Liver (tissue), 9 donors: Measurements from ENCODE around the gene DENND1C. TPM values are rescaled to one million over a fixed set of nuclear protein-coding genes. Genes with fewer than 3 reads are reported as not detected.

Experiments
- DNase-seq: peaks from one replicate; pipeline ENCODE4 v3.0.0-alpha.2; 2017; ENCODE audit warnings: low spot score
- H3K27ac ChIP-seq, 2 donors: one replicate each; pipeline ENCODE4 v1.7.0; 2013; ENCODE audit warnings: inconsistent platforms in 2 of 2, low read length in 2 of 2, control low read depth in 1 of 2, low read depth in 1 of 2, mild to moderate bottlenecking in 1 of 2
- H3K27me3 ChIP-seq, 4 donors: one replicate each; pipeline versions ENCODE4 v1.6.1 to v1.7.0; 2013; ENCODE audit warnings: low read length in 3 of 4, inconsistent platforms in 1 of 4, mild to moderate bottlenecking in 1 of 4, moderate library complexity in 1 of 4; ENCODE audit not compliant: control insufficient read depth in 4 of 4, insufficient read depth in 4 of 4
- H3K36me3 ChIP-seq, 4 donors: one replicate each; pipeline versions ENCODE4 v1.6.1 to v1.7.0; 2013; ENCODE audit warnings: low read length in 3 of 4, mild to moderate bottlenecking in 3 of 4, low read depth in 1 of 4, moderate library complexity in 1 of 4; ENCODE audit not compliant: control insufficient read depth in 4 of 4, insufficient read depth in 3 of 4
- H3K4me1 ChIP-seq, 4 donors: one replicate each; pipeline versions ENCODE4 v1.6.1 to v1.7.0; 2013; ENCODE audit warnings: low read length in 3 of 4, mild to moderate bottlenecking in 3 of 4, moderate library complexity in 1 of 4; ENCODE audit not compliant: control insufficient read depth in 4 of 4, insufficient read depth in 4 of 4
- H3K4me3 ChIP-seq, 3 donors: one replicate each; pipeline versions ENCODE4 v1.6.1 to v1.7.0; 2013; ENCODE audit warnings: low read length in 3 of 3, control low read depth in 1 of 3, low read depth in 1 of 3, mild to moderate bottlenecking in 1 of 3
- H3K9ac ChIP-seq, 2 donors: one replicate each; pipeline ENCODE4 v1.7.0; 2013; ENCODE audit warnings: low read length in 2 of 2, mild to moderate bottlenecking in 2 of 2, moderate library complexity in 2 of 2, control low read depth in 1 of 2, low read depth in 1 of 2
- H3K9me3 ChIP-seq, 4 donors: one replicate each; pipeline versions ENCODE4 v1.6.1 to v1.7.0; 2013; ENCODE audit warnings: low read length in 3 of 4; ENCODE audit not compliant: control insufficient read depth in 4 of 4
- EGR1 ChIP-seq, 2 donors: IDR thresholded peaks; 2 replicates each; pipeline ENCODE4 v1.6.1; 2016 to 2018; ENCODE audit warnings: antibody characterized with exemption in 2 of 2, low read depth in 2 of 2
- FOXA1 ChIP-seq: IDR thresholded peaks from 2 replicates; pipeline ENCODE4 v1.6.1; 2016; ENCODE audit warnings: antibody characterized with exemption
- FOXA2 ChIP-seq: IDR thresholded peaks from 2 replicates; pipeline ENCODE4 v1.6.1; 2016; ENCODE audit warnings: antibody characterized with exemption
- GABPA ChIP-seq, 2 donors: IDR thresholded peaks in 1 of 2; conservative IDR thresholded peaks in 1 of 2; 2 replicates each; pipeline ENCODE4 v1.6.1; 2016; ENCODE audit warnings: antibody characterized with exemption in 2 of 2, mild to moderate bottlenecking in 1 of 2, moderate library complexity in 1 of 2
- HNF4A ChIP-seq, 2 donors: conservative IDR thresholded peaks; 2 replicates each; pipeline ENCODE4 v1.6.1; 2016; ENCODE audit warnings: antibody characterized with exemption in 2 of 2, mild to moderate bottlenecking in 2 of 2
- HNF4G ChIP-seq: IDR thresholded peaks from 2 replicates; pipeline ENCODE4 v1.6.1; 2016; ENCODE audit warnings: antibody characterized with exemption
- JUND ChIP-seq, 2 donors: IDR thresholded peaks; 2 replicates each; pipeline ENCODE4 v1.6.1; 2016; ENCODE audit warnings: antibody characterized with exemption in 2 of 2
- NR2F2 ChIP-seq: IDR thresholded peaks from 2 replicates; pipeline ENCODE4 v1.6.1; 2016; ENCODE audit warnings: antibody characterized with exemption
- RAD21 ChIP-seq, 2 donors: IDR thresholded peaks; 2 replicates each; pipeline ENCODE4 v1.6.1; 2016; ENCODE audit warnings: antibody characterized with exemption in 2 of 2, mild to moderate bottlenecking in 2 of 2
- RXRA ChIP-seq, 2 donors: IDR thresholded peaks; 2 replicates each; pipeline ENCODE4 v1.6.1; 2017 to 2018; ENCODE audit warnings: antibody characterized with exemption in 2 of 2, mild to moderate bottlenecking in 1 of 2
- SP1 ChIP-seq: IDR thresholded peaks from 2 replicates; pipeline ENCODE4 v1.6.1; 2018; ENCODE audit warnings: antibody characterized with exemption, mild to moderate bottlenecking
- TAF1 ChIP-seq: conservative IDR thresholded peaks from 2 replicates; pipeline ENCODE4 v1.6.1; 2016; ENCODE audit warnings: antibody characterized with exemption, mild to moderate bottlenecking
- WGBS: extraction: QIAGEN DNeasy Blood & Tissue Kit; methylation state at CpG from one replicate; pipeline ENCODE4 v1.1.7; 2013; 5-methylcytosine and 5-hydroxymethylcytosine counted together
- polyA plus RNA-seq, 2 donors: library from polyadenylated mRNA; stranded (reverse) in 1 of 2; unstranded in 1 of 2; fragments of 200-250 nt in 1 of 2; fragments of >200 nt in 1 of 2; fragmentation: Nextera tagmentation in 1 of 2; extraction: Ambion mirVana in 1 of 2; gene quantifications; one replicate each; pipeline versions ENCODE4 v1.2.1 to v1.2.3, GENCODE V29; 2013 to 2015
- total RNA-seq, 2 donors: library from RNA; depleted of rRNA; stranded (reverse); fragments of >200 nt; gene quantifications; one replicate each; pipeline ENCODE4 v1.2.3, GENCODE V29; 2014
- TF ChIP-seq, protein P1 (sequence below): IDR thresholded peaks from 2 replicates; pipeline ENCODE4 v1.6.1; 2016; ENCODE audit warnings: antibody characterized with exemption, mild to moderate bottlenecking
- TF ChIP-seq, protein P2 (sequence below): IDR thresholded peaks from 2 replicates; pipeline ENCODE4 v1.6.1; 2016; ENCODE audit warnings: antibody characterized with exemption
- TF ChIP-seq, protein P3 (sequence below): fragments of 150-350 bp; IDR thresholded peaks from 2 replicates; pipeline ENCODE4 v1.5.1; 2017; ENCODE audit warnings: improper control_type of control experiment, low read depth, low read length; ENCODE audit not compliant: missing input control
- TF ChIP-seq, protein P4 (sequence below): IDR thresholded peaks from 2 replicates; pipeline ENCODE4 v1.6.1; 2016; ENCODE audit warnings: antibody characterized with exemption
- TF ChIP-seq, protein P5 (sequence below): IDR thresholded peaks from 2 replicates; pipeline ENCODE4 v1.6.1; 2016; ENCODE audit warnings: antibody characterized with exemption
- donor health status: healthy.
- donor health status: healthy.
- donor health status: healthy.
- donor health status: healthy.
- donor health status: healthy.

Gene DENND1C
- total and polyA plus RNA-seq, 4 donors: 0.99 to 1.5 (median 1.2) TPM

DNA sequence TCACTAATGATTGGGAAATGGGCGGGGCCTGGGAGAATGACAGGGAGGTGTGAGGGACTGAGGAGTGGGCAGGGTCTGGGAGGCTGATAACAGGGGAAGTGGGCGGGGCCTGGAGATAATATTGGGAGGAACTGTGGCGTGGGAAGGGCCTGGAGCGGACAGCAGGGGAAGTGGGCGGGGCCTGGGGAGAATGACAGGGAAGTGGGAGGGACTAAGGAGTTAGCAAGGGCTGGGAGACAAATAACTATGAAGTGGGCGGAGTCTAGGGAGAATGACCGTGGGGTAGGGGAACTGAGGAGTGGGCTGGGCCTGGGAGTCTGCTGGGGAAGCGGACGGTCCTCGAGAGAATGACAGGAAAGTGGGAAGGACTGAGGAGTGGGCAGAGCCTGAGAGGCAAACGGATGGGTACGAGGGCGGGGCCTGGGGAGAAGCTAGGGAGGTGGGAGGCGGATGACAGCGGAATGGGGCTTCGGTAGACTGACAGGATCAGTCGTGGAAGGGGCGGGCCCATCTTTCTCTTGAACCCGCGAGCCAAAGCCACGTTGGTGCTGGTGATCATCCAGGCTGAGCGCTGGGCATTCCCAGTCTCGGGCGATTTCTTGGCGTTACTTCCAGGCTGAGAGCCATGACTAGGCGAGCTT, 34.6 kb upstream of the DENND1C start (continued):
- TF ChIP-seq, protein P1, sequence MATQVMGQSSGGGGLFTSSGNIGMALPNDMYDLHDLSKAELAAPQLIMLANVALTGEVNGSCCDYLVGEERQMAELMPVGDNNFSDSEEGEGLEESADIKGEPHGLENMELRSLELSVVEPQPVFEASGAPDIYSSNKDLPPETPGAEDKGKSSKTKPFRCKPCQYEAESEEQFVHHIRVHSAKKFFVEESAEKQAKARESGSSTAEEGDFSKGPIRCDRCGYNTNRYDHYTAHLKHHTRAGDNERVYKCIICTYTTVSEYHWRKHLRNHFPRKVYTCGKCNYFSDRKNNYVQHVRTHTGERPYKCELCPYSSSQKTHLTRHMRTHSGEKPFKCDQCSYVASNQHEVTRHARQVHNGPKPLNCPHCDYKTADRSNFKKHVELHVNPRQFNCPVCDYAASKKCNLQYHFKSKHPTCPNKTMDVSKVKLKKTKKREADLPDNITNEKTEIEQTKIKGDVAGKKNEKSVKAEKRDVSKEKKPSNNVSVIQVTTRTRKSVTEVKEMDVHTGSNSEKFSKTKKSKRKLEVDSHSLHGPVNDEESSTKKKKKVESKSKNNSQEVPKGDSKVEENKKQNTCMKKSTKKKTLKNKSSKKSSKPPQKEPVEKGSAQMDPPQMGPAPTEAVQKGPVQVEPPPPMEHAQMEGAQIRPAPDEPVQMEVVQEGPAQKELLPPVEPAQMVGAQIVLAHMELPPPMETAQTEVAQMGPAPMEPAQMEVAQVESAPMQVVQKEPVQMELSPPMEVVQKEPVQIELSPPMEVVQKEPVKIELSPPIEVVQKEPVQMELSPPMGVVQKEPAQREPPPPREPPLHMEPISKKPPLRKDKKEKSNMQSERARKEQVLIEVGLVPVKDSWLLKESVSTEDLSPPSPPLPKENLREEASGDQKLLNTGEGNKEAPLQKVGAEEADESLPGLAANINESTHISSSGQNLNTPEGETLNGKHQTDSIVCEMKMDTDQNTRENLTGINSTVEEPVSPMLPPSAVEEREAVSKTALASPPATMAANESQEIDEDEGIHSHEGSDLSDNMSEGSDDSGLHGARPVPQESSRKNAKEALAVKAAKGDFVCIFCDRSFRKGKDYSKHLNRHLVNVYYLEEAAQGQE: peak; percentile 22
- TF ChIP-seq RAD21 (IDR thresholded peaks at IDR 0.05) (peak in 1 of 2 donors; percentile 15), EGR1 (IDR thresholded peaks at IDR 0.05; ENCODE audit: low read depth in 2 of 2) (peak in 1 of 2 donors; percentile 40)

DNA sequence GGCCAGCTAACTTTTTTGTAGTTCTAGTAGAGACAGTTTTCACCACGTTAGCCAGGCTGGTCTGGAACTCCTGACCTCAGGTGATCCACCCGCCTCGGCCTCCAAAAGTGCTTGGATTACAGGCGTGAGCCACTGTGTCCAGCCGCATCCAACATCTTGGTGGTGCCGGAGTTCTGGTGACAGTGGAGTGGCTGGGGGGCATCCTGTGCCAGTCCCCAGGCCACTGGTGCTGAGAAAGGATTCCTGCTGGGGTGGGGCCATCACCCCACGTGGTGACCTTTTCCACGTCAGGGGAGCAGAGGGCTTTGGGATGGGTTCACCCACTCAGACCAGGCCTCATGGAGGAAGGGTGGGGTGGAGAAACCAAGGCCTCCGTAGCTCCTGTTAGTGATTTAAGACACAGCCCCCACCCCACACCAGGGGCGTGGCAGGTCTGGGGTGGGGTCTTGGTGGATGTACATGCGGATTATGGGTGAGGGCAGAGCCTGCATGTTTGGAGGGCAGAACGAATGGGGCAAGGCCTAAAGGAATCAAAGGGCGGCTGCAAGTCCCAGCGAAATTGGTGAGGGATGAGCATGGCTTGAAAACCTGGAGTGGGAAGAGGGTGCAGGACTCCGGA, 33.4 kb upstream of the DENND1C start:
- no peak for DNase-seq
- Histone ChIP-seq H3K4me1 (peaks cover 0 to 8% (median 6%) of the 10 kb centered on the region in 4 donors), H3K36me3 (no peaks in the 10 kb centered on the region), H3K27ac (no peak overlapping the region), H3K4me3 (no peak overlapping the region), H3K27me3 (no peaks in the 10 kb centered on the region), H3K9me3 (no peaks in the 10 kb centered on the region), H3K9ac (no peak overlapping the region)
- 91% methylated on average over 15 of the region's 15 CpGs for whole genome bisulfite sequencing
- TF ChIP-seq RXRA (IDR thresholded peaks at IDR 0.05): no peak
- TF ChIP-seq, protein P2, sequence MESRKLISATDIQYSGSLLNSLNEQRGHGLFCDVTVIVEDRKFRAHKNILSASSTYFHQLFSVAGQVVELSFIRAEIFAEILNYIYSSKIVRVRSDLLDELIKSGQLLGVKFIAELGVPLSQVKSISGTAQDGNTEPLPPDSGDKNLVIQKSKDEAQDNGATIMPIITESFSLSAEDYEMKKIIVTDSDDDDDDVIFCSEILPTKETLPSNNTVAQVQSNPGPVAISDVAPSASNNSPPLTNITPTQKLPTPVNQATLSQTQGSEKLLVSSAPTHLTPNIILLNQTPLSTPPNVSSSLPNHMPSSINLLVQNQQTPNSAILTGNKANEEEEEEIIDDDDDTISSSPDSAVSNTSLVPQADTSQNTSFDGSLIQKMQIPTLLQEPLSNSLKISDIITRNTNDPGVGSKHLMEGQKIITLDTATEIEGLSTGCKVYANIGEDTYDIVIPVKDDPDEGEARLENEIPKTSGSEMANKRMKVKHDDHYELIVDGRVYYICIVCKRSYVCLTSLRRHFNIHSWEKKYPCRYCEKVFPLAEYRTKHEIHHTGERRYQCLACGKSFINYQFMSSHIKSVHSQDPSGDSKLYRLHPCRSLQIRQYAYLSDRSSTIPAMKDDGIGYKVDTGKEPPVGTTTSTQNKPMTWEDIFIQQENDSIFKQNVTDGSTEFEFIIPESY: no peak
- no peak for TF ChIP-seq HNF4G
- TF ChIP-seq, protein P3, sequence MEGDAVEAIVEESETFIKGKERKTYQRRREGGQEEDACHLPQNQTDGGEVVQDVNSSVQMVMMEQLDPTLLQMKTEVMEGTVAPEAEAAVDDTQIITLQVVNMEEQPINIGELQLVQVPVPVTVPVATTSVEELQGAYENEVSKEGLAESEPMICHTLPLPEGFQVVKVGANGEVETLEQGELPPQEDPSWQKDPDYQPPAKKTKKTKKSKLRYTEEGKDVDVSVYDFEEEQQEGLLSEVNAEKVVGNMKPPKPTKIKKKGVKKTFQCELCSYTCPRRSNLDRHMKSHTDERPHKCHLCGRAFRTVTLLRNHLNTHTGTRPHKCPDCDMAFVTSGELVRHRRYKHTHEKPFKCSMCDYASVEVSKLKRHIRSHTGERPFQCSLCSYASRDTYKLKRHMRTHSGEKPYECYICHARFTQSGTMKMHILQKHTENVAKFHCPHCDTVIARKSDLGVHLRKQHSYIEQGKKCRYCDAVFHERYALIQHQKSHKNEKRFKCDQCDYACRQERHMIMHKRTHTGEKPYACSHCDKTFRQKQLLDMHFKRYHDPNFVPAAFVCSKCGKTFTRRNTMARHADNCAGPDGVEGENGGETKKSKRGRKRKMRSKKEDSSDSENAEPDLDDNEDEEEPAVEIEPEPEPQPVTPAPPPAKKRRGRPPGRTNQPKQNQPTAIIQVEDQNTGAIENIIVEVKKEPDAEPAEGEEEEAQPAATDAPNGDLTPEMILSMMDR: no peak
- TF ChIP-seq SP1: no peak
- no peak for TF ChIP-seq FOXA2
- TF ChIP-seq HNF4A (conservative IDR thresholded peaks at IDR 0.05): no peak
- no peak for TF ChIP-seq JUND (IDR thresholded peaks at IDR 0.05)

DNA sequence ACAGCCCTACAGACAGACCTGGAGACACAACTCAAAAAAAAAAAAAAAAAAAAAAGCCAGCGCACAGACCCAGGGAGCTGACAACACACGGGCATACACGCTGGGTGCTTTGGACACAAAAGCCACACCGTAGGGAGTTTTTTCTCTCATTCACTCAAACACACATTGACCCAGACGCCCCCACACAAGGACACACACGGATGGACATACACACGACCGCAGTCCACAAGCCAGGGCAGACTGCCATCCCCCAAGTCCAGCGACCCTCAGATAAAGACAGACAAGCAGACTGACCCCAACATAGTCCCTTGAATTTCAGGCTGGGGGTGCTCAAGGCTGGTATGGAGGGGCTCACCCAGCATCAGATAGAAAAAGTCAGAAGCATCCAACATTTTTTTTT, 32.5 kb upstream of the DENND1C start:
- no peak for DNase-seq
- WGBS: 62% methylated on average over 9 of the region's 9 CpGs
- TF ChIP-seq JUND (IDR thresholded peaks at IDR 0.05) (no peak), FOXA2 (no peak), RAD21 (IDR thresholded peaks at IDR 0.05) (no peak), NR2F2 (no peak), FOXA1 (no peak), HNF4A (conservative IDR thresholded peaks at IDR 0.05) (no peak), GABPA (IDR thresholded peaks at IDR 0.05 in 1 of 2, conservative IDR thresholded peaks at IDR 0.05 in 1 of 2) (no peak), HNF4G (no peak), RXRA (IDR thresholded peaks at IDR 0.05) (no peak), TAF1 (no peak), SP1 (no peak)
- TF ChIP-seq, protein P4, sequence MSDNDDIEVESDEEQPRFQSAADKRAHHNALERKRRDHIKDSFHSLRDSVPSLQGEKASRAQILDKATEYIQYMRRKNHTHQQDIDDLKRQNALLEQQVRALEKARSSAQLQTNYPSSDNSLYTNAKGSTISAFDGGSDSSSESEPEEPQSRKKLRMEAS: no peak
- TF ChIP-seq, protein P5, sequence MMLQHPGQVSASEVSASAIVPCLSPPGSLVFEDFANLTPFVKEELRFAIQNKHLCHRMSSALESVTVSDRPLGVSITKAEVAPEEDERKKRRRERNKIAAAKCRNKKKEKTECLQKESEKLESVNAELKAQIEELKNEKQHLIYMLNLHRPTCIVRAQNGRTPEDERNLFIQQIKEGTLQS: no peak
- TF ChIP-seq, protein P1: no peak

More for the DNA sequence above, 32.5 kb upstream of the DENND1C start:
- Histone ChIP-seq H3K9ac (no peak overlapping the region), H3K4me3 (no peak overlapping the region), H3K27me3 (no peaks in the 10 kb centered on the region), H3K9me3 (no peaks in the 10 kb centered on the region), H3K36me3 (no peaks in the 10 kb centered on the region), H3K27ac (no peak overlapping the region), H3K4me1 (peaks cover 3 to 10% (median 6%) of the 10 kb centered on the region in 4 donors)
